HG02943 (cell line): ENCODE data around the gene TNFSF10.
"Not testable (repeated sequence)": the region's sequence is repeated elsewhere in the genome, so short reads cannot be mapped to it uniquely, and the experiment has no call there.

Experiments
- ATAC-seq: cut with Tn5 transposase; IDR thresholded peaks from one replicate; pipeline ENCODE4 v1.9.1; 2021; ENCODE audit warnings: mild to moderate bottlenecking, low read depth, moderate library complexity; ENCODE audit not compliant: unreplicated experiment

The TNFSF10 gene

GRCh38 chr3:172522871-172523818 is at the start of gene TNFSF10:
Gene TNFSF10 (minus strand): TSS chr3:172523430. CDS start chr3:172523384, 46 bp downstream.
- ATAC-seq = peak; percentile 92

GRCh38 chr3:172569128-172570008 is 46.1 kb upstream of the TNFSF10 start:
- ATAC-seq = no peak

DNA sequence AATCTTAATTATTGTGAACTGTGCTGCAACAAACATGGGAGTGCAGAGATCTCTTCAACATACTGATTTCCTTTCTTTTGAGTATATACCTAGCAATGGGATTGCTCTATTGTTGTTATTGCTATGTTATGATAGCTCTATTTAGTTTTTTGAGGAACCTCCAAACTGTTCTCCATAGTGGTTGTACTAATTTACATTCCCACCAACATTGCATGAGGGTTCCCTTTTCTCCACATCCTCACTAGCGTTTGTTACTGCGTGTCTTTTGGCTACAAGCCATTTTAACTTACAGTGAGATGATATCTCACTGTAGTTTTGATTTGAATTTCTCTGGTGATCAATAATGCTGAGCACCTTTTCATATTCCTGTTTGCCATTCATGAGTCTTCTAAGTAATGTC is 45.5 kb upstream of the TNFSF10 start:
- no peak for ATAC-seq

DNA sequence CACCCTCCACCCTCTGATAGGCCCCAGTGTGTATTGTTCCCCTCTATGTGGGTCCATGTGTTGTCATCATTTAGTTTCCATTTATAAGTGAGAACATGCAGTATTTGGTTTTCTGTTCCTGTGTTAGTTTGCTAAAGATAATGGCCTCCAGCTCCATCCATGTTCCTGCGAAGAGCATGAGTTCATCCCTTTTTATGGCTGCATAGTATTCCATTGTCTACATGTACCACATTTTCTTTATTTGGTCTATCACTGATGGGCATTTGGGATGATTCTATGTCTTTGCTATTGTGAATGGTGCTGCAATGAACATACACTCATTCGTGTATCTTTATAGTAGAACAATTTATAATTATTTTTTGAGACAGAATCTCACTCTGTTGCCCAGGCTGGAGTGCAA is 43.6 kb upstream of the TNFSF10 start:
- ATAC-seq = not testable (repeated sequence)

- no peak for ATAC-seq
Observed at GRCh38 chr3:172564499-172564898, 41.3 kb upstream of the TNFSF10 start.

DNA sequence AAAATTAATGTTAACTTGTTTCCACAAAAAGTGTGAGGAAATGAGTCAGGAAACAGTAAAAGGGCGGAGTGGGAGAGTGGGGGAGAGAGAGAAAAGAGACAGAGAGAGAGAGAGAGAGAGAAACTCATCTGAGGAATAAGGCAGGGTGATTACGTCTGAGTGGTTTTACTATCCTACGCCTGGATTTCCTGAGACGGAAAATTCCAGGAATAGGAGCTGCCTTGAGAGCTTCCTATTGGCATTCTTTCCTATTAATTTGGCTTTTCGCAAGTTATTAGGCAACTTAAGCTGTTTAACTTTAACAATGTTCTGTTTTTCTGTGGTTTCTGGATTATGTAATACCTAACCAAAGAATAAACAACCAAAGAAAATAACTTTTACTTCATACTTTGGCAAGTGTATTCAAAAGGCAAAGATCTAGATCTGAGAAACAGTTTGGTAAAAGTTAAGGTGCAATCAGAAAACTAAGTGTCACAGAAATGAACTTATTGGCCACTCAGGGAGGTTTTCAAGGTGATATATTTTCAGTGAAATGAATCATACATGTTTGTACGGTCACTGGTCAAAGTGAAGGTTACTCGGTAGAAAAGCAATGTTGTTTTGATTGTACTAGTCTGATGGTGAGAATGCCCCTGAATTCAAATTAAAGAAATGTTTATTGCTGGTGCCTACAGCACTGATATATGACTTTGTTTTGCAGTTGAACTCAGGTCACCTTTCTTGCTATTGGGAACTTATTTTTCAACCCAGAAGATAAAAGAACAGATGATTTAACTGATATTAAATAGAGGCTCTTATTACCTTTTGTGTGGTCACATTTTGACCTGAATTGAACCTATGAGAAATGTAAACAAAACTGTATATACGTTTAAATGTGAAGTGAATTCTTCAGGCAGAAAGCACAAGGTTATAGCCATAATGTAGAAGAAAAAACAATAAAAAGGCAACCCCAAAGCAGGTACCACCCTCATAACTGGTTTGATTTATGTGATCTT is 39.9 kb upstream of the TNFSF10 start:
- ATAC-seq = no peak

DNA sequence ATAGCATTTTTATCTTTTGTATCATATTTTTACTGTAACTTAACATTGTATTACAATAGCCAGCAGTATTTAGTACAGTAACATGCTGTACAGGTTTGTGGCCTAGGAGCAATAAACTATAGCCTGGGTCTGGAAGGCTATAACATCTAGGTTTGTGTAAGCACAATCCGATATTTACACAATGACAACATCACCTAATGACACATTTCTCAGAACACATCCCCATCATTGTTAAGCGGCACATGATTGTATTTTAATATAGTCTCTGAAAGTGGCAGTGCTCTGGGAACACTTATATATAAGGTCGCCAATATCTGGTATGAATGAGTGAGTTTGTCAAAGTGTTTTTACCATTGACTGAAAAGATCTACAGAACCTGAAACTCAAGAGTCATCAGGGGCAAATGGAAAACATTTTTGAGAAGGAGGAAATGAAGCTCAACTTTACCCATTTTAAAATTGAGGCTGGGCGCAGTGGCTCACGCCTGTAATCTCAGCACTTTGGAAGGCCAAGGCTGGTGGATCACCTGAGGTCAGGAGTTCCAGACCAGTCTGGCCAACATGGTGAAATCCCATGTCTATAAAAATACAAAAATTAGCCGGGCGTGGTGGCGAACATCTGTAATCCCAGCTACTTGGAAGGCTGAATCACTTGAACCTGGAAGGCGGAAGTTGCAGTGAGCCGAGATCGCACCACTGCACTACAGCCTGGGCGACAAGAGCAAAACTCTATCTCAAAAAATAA is 38.8 kb upstream of the TNFSF10 start:
- no peak for ATAC-seq

DNA sequence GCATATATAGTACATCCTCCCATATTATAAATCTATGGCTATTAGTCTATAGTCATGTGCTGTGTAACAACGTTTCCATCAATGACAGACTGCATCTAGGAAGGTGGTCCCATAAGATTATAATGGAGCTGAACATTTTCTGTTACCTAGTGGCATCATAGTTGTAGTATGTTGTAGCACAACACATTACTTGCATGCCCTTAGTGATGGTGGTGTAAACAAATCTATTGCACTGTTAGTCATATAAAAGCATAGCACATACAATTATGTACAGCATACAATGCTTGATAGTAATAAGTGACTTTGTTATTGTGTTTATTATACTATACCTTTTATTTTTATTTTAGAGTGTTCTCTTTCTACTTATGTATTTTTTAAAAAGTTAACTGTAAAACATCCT is 37.4 kb upstream of the TNFSF10 start:
- no peak for ATAC-seq

GRCh38 chr3:172560026-172560425 is 36.8 kb upstream of the TNFSF10 start:
- ATAC-seq = no peak

DNA sequence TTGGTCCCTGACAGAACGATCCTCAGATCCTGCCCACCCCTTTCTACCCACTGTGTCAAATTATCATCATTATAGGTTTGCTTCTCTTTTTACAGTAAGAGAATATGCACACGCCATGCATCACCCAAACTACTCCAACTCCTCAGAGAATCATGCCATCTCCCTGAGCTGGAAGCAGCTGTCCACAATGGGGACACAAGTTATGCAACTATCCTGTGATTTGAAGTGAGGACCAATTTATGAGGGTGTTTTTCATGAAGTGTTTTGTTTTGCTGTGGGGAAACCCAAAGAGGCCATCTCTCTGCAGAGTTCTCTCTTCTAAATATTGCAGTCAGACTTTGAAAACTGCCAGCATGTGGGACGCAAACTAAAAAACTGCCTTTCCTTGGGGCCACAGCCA is 35.8 kb upstream of the TNFSF10 start:
- no peak for ATAC-seq

GRCh38 chr3:172557515-172558220 is 34.4 kb upstream of the TNFSF10 start:
- ATAC-seq = no peak

DNA sequence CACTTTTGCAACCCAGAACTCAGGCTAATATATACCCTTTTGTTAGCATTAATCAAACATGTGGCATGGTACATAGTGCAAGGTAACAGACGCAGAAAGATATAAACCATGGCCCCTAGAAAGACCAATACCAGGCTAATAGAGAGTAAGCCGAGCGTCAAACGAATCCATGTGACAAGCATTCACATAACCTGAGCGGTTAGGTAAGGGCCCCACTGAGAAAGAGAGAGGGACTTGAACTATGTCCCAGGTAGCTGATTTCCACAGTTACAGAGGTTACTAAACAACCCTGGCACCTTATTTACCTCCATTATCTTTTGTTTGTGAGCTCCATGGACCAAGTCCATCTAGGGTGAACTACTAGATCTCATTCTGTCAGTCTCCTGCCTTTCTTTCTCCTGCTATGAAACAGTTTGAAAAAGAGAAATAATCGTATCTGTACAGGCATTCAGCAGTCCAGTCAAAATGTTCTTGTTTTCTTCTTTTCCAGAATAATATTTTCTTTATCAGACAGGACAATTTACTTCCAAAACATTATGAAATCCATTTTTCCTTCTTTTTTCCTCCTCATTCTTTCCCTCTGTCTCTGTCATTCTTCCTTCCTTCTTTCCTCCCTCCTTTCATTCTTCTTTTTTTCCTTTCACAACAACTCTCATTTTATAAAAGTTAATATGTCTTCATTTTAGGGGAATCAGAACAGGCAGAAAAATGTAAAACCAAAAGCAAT is 30.5 kb upstream of the TNFSF10 start:
- no peak for ATAC-seq

- ATAC-seq = no peak
Observed at GRCh38 chr3:172552607-172553006, 29.4 kb upstream of the TNFSF10 start.

DNA sequence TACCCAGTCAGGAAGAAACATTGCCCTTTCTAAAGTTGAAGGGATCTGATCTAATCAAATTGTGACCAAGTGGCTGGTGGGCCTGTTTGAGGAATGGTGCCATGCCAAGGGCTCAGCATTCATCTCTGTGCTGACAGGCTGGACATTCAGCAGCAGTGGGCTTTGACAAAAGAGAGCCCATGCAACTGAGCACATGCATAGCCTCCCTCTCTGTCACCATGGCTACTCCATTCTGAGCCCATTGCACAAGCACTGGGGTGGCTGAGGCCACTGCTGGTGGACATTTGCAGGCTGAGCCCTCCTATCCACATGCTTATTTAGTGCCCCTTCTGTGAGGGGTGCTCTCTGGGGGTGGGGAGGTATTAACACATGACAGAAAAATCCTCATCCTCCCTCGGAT is 28.6 kb upstream of the TNFSF10 start:
- no peak for ATAC-seq

DNA sequence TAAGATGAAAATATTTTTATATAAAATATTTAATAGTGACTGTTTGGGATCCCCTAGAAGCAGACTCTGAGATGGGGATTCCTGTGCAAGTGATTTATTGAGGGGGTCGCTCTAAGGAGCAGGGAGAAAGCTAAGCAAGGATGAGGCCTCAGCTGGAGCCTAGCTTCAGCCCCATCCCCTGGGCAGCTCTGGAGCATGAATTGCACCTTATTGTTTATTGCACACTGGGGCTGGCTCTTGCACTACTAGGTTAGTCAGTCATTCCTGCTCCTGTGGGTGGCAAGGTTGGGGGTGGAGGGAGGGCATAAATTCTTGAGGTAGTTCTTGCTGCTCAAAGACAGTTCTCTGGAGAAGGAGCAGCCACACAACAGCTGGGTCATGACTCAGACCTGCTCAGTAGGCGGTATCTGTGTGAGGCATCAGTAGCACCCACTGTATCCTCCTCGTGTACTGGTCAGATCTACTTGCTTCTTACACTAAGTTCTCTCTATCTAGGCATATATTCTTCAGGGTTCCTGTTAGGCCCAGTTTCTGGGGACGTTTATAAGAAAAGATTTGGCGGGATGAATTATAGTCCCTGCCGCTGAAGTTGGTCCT is 27.2 kb upstream of the TNFSF10 start:
- no peak for ATAC-seq

- no peak for ATAC-seq
Observed at GRCh38 chr3:172549144-172549543, 25.9 kb upstream of the TNFSF10 start.

DNA sequence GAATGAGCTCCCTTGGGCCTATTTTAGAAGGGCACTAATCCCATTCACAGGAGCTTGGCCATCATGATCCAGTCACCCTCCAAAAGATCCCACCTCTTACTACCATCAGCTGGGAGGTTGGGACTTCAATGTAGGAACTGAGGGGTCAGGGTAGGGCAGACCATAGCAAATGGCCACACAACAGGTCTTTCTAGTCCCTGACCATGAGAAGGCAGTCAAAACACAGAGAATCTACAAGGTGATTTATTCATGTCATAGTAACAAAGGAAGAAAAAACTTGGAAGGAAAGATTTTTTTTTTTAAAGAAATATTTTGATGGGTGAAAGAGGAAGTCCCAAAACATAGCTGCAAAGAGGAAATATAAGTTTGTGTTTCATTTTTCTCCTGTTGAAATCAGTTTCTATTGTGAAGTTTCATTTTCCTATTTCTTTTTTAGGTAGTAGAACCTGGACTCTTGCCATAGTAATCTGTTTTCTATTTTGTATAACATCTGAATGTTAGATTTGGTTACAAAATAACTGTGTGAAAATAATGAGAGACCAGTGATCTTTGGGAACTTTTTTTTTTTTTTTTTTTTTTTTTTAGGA is 23.5 kb upstream of the TNFSF10 start:
- no peak for ATAC-seq
